ENCODE measurements around the gene RNF41.

The RNF41 gene

GRCh38 chr12:56241424-56242303 lies 19.9 kb upstream of the RNF41 start:
- ChIA-PET POLR2A (no interaction called here), CTCF (interaction anchor here (0.7 to 2.4 kb wide), 4 partner anchors 8 to 122 kb away, joined by 3 to 9 read pairs (median 3); partner anchors contain the start of gene ANKRD52)
- H3K4me3 ChIP-seq (ENCODE audit: low read depth, low read length) = no peak overlapping the region
- no peak for TF ChIP-seq CTCF (IDR thresholded peaks at IDR 0.05; ENCODE audit: insufficient read depth, low read length, missing control alignments)
- DNase-seq (ENCODE audit: low read depth, low spot score) = no peak

DNA sequence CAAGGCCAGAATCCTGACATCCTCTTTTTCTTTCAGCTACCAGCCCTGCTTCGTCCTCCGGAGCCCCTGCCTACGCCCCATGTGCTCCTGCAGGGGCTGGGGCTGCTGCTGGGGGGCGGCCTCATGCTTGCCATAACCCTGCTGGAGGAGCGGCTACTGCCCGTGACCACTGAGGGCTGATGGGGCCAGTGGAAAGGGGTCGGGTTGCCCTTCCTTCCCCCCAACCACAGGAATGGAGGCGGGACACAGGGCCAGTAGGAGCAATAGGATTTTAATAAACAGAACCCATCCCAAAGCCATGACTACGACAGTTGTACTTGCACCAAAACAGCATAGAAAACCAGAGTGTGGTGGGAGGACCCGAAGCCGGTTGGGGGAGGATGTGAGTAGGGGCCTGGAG lies 15.8 kb upstream of the RNF41 start:
- ChIA-PET POLR2A (interaction anchor here (1.3 to 3.5 kb wide), 2 partner anchors 11 to 121 kb away, joined by 3 to 21 read pairs; no protein-coding TSS in a partner anchor), CTCF (interaction anchor here (1.3 to 1.9 kb wide), 5 partner anchors 11 to 48 kb away, joined by 3 to 6 read pairs (median 5); partner anchors contain the start of genes ANKRD52 and SMARCC2)
- TF ChIP-seq CTCF (IDR thresholded peaks at IDR 0.05; ENCODE audit: insufficient read depth, low read length, missing control alignments) = no peak
- H3K4me3 ChIP-seq (ENCODE audit: low read depth, low read length) = no peak overlapping the region
- DNase-seq (ENCODE audit: low read depth, low spot score) = no peak

DNA sequence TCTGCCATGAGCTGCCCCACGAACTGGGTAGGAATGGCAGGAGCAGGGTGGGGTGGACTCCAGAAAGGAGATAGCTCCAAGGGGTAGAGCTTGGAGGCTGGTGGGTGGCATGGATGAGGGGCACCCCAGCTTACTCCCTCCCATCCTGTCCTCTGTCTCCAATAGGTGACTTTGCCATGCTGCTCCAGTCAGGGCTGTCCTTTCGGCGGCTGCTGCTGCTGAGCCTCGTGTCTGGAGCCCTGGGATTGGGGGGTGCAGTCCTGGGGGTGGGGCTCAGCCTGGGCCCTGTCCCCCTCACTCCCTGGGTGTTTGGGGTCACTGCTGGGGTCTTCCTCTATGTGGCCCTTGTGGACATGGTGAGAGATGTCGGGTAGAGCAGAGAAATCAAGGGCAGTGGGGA lies 15.3 kb upstream of the RNF41 start:
- DNase-seq (ENCODE audit: low read depth, low spot score) = no peak
- H3K4me3 ChIP-seq (ENCODE audit: low read depth, low read length) = no peak overlapping the region
- POLR2A ChIA-PET = interaction anchor here (1.3 to 3.5 kb wide), 3 partner anchors 11 to 122 kb away, joined by 3 to 21 read pairs (median 3); partner anchors contain the start of gene RNF41
- no peak for TF ChIP-seq CTCF (IDR thresholded peaks at IDR 0.05; ENCODE audit: insufficient read depth, low read length, missing control alignments)
- CTCF ChIA-PET = interaction anchor here (1.1 to 1.9 kb wide), 9 partner anchors 9 to 227 kb away, joined by 3 to 7 read pairs (median 5); partner anchors contain the start of genes ANKRD52 and SMARCC2

GRCh38 chr12:56236091-56236490 lies 14.4 kb upstream of the RNF41 start:
- POLR2A ChIA-PET = interaction anchor here (1.4 to 3.5 kb wide), 3 partner anchors 12 to 15 kb away, joined by 3 to 21 read pairs (median 3); partner anchors contain the start of gene RNF41
- no peak overlapping the region for H3K4me3 ChIP-seq (ENCODE audit: low read depth, low read length)
- no peak for DNase-seq (ENCODE audit: low read depth, low spot score)
- no peak for TF ChIP-seq CTCF (IDR thresholded peaks at IDR 0.05; ENCODE audit: insufficient read depth, low read length, missing control alignments)
- CTCF ChIA-PET = interaction anchor here (0.8 to 1.9 kb wide), 10 partner anchors 9 to 228 kb away, joined by 3 to 7 read pairs (median 5); partner anchors contain the start of genes ANKRD52, RNF41 and SMARCC2

GRCh38 chr12:56234746-56235436 lies 13.2 kb upstream of the RNF41 start:
- ChIA-PET CTCF (interaction anchor here (1.7 to 4.4 kb wide), 6 partner anchors 10 to 229 kb away, joined by 5 to 23 read pairs (median 10); partner anchors contain the start of genes ANKRD52, COQ10A and SMARCC2), POLR2A (interaction anchor here (1.0 to 1.6 kb wide), 2 partner anchors 13 to 16 kb away, joined by 3 to 4 read pairs; partner anchors contain the start of gene RNF41)
- no peak overlapping the region for H3K4me3 ChIP-seq (ENCODE audit: low read depth, low read length)
- no peak for DNase-seq (ENCODE audit: low read depth, low spot score)
- no peak for TF ChIP-seq CTCF (IDR thresholded peaks at IDR 0.05; ENCODE audit: insufficient read depth, low read length, missing control alignments)

Measured in AG04449 (cell line).